ENCODE measurements around the gene EPG5.

DNA sequence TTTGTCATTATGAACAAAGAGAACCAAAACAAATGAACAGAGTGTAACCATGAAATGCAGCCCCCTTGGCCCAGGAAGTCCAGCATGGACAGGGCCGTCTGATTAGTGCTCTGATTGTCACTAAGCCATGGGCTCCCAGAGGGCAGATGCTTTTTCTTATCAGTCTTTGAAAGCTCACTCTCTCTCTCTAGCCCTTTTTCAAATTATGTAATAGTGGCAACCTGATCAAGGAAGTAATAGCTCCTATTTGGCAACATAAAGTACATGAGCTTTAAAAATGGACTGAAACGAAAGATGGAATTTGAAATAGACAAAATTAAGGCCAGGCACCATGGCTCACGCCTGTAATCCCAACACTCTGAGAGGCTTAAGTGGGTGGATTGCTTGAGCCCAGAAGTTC, 32.4 kb upstream of the EPG5 start:
- no peak for TF ChIP-seq EZH2 (IDR thresholded peaks at IDR 0.05; ENCODE audit: insufficient read depth, low read length)
- TF ChIP-seq, protein P1, sequence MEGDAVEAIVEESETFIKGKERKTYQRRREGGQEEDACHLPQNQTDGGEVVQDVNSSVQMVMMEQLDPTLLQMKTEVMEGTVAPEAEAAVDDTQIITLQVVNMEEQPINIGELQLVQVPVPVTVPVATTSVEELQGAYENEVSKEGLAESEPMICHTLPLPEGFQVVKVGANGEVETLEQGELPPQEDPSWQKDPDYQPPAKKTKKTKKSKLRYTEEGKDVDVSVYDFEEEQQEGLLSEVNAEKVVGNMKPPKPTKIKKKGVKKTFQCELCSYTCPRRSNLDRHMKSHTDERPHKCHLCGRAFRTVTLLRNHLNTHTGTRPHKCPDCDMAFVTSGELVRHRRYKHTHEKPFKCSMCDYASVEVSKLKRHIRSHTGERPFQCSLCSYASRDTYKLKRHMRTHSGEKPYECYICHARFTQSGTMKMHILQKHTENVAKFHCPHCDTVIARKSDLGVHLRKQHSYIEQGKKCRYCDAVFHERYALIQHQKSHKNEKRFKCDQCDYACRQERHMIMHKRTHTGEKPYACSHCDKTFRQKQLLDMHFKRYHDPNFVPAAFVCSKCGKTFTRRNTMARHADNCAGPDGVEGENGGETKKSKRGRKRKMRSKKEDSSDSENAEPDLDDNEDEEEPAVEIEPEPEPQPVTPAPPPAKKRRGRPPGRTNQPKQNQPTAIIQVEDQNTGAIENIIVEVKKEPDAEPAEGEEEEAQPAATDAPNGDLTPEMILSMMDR (IDR thresholded peaks at IDR 0.05; ENCODE audit: insufficient read depth, low read depth, low read length): no peak
